HS-27A (cell line): Measurements from ENCODE around the gene C11orf24.
"Not testable (repeated sequence)": the region's sequence is repeated elsewhere in the genome, so short reads cannot be mapped to it uniquely, and the experiment has no call there.

Experiments used
- DNase-seq: peaks from one replicate; pipeline ENCODE4 v3.0.0-alpha.2; 2012; ENCODE audit warnings: low read depth, missing footprints

C11orf24 gene

GRCh38 chr11:68251765-68252164 lies 20.0 kb downstream of the C11orf24 start:
- no peak for DNase-seq

- not testable (repeated sequence) for DNase-seq
These were observed 26.9 kb downstream of the C11orf24 start for GRCh38 chr11:68244912-68245311.

- not testable (repeated sequence) for DNase-seq
These were observed 27.9 kb downstream of the C11orf24 start for GRCh38 chr11:68243847-68244246.

- no peak for DNase-seq
These were observed 29.2 kb downstream of the C11orf24 start for GRCh38 chr11:68242616-68243015.

- DNase-seq: no peak
These were observed 40.2 kb downstream of the C11orf24 start for GRCh38 chr11:68231621-68232020.

GRCh38 chr11:68229601-68230000 lies 42.2 kb downstream of the C11orf24 start:
- DNase-seq: no peak

GRCh38 chr11:68226421-68226820 lies 45.4 kb downstream of the C11orf24 start:
- no peak for DNase-seq

- no peak for DNase-seq
These were observed 47.2 kb downstream of the C11orf24 start for GRCh38 chr11:68224606-68225005.

GRCh38 chr11:68223275-68223674 lies 48.5 kb downstream of the C11orf24 start:
- no peak for DNase-seq

- no peak for DNase-seq
These were observed 50.4 kb downstream of the C11orf24 start for GRCh38 chr11:68221406-68221805.

GRCh38 chr11:68216171-68216938 lies 55.4 kb downstream of the C11orf24 start:
- no peak for DNase-seq

- no peak for DNase-seq
These were observed 56.1 kb downstream of the C11orf24 start for GRCh38 chr11:68215524-68216170.

- no peak for DNase-seq
These were observed 56.7 kb downstream of the C11orf24 start for GRCh38 chr11:68215087-68215445.

GRCh38 chr11:68214173-68215086 lies 57.3 kb downstream of the C11orf24 start:
- DNase-seq: no peak

- peak; percentile 73 for DNase-seq
These were observed 58.1 kb downstream of the C11orf24 start for GRCh38 chr11:68213555-68214172.

GRCh38 chr11:68213135-68213515 lies 58.6 kb downstream of the C11orf24 start, which contains the start of gene KMT5B:
KMT5B (minus strand) TSS chr11:68213296; CDS start chr11:68190076, 23,220 bp downstream.
- DNase-seq: peak; percentile 24

- DNase-seq: peak; percentile 29
These were observed 59.2 kb downstream of the C11orf24 start for GRCh38 chr11:68212421-68213134.

- no peak for DNase-seq
These were observed 60.2 kb downstream of the C11orf24 start for GRCh38 chr11:68211546-68211945.
